Calu3 (cell line): ENCODE results near the gene TUBGCP2. TPM values are rescaled to one million over a fixed set of nuclear protein-coding genes. Genes with fewer than 3 reads are reported as not detected.

ENCODE experiments used
- BruUV-seq: library from RNA; stranded (reverse); fragments of 400-500 nt; replicated peaks from 2 replicates; lab custom pipeline; 2021; lab: Mats Ljungman, UMichigan
- CTCF ChIA-PET: fragments of 300-600 bp; sonication (Branson Sonifier 250); formaldehyde crosslinking; loops from one replicate; lab custom pipeline; 2022; ENCODE audit warnings: antibody characterized with exemption; lab: Charles Lee
- DNase-seq: peaks from one replicate; pipeline ENCODE4 v3.0.0; 2022
- H3K27ac Mint-ChIP-seq: one replicate; pipeline ENCODE4 v1.8.0; 2022; ENCODE audit warnings: mixed read lengths; ENCODE audit not compliant: unreplicated experiment
- H3K27me3 Mint-ChIP-seq: one replicate; pipeline ENCODE4 v1.8.0; 2022; ENCODE audit warnings: mixed read lengths; ENCODE audit not compliant: unreplicated experiment
- H3K36me3 Mint-ChIP-seq: one replicate; pipeline ENCODE4 v1.8.0; 2022; ENCODE audit warnings: mild to moderate bottlenecking, moderate library complexity, mixed read lengths; ENCODE audit not compliant: insufficient read depth, unreplicated experiment
- H3K4me1 Mint-ChIP-seq: one replicate; pipeline ENCODE4 v1.8.0; 2022; ENCODE audit warnings: mild to moderate bottlenecking, low read depth, mixed read lengths; ENCODE audit not compliant: unreplicated experiment
- H3K4me3 Mint-ChIP-seq: one replicate; pipeline ENCODE4 v1.8.0; 2022; ENCODE audit warnings: mild to moderate bottlenecking, low read depth, moderate library complexity, mixed read lengths; ENCODE audit not compliant: unreplicated experiment
- H3K9me3 Mint-ChIP-seq: one replicate; pipeline ENCODE4 v1.8.0; 2022; ENCODE audit warnings: low read depth, mixed read lengths; ENCODE audit not compliant: unreplicated experiment
- intact Hi-C: fragments of 100-400 bp; cut with micrococcal nuclease; formaldehyde crosslinking; loops from one replicate; pipeline ENCODE4 v1.10.0; 2022; ENCODE audit not compliant: unreplicated experiment
- total RNA-seq: library from RNA; stranded (reverse); gene quantifications from 2 replicates; pipeline ENCODE4 v1.2.3, GENCODE V29; 2022
- TF ChIP-seq, protein P1 (sequence below): fragments of 200-600 bp; IDR thresholded peaks from one replicate; pipeline ENCODE4 v1.8.0; 2022; ENCODE audit warnings: antibody characterized with exemption; ENCODE audit not compliant: unreplicated experiment

TUBGCP2 gene
- total RNA-seq, 1 experiment from 2014 or later, result 47.2 TPM

DNA sequence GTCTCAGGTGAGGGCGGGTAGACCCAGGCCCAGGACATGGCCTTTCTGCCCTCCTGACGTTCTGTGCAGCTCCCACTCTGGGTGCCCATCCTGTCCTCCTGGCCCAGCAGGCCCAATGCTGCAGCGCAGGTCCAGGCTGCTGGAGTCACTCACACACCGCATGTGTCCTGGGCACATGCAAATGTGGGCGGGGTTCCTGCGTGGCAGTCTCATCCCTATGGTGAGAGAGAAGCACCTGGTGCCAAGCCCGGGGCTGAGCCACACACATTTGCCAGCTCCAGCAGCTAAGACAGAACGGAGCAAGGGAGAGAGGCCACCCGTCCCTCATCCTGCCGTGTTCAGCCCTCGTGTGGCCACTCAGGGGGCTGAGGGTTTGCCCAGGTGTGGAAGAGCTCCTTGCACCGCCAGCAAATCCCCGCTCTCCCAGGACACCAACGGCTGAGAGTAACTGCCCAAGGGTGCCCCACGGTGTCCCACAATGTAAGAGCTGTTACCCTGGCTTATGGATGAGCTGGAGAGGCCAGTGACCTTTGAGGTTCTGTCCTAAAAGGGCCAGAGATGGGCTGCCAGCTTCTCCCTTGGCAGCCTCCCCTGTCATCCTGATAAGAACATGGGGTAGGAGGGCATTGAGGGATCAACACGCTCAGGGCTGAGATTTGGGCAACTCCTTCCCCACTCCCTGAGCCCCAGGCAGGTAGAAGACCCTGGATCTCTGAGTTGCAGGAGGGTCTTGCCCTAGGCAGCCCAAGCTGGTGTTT lies 44.7 kb upstream of the TUBGCP2 start:
- H3K36me3 Mint-ChIP-seq, result no peaks in the 10 kb centered on the region
- no peaks in the 10 kb centered on the region for H3K9me3 Mint-ChIP-seq
- no TSS peak for BruUV-seq
- CTCF ChIA-PET, result no interaction called here
- H3K4me1 Mint-ChIP-seq, result no peaks in the 10 kb centered on the region
- TF ChIP-seq, protein P1, sequence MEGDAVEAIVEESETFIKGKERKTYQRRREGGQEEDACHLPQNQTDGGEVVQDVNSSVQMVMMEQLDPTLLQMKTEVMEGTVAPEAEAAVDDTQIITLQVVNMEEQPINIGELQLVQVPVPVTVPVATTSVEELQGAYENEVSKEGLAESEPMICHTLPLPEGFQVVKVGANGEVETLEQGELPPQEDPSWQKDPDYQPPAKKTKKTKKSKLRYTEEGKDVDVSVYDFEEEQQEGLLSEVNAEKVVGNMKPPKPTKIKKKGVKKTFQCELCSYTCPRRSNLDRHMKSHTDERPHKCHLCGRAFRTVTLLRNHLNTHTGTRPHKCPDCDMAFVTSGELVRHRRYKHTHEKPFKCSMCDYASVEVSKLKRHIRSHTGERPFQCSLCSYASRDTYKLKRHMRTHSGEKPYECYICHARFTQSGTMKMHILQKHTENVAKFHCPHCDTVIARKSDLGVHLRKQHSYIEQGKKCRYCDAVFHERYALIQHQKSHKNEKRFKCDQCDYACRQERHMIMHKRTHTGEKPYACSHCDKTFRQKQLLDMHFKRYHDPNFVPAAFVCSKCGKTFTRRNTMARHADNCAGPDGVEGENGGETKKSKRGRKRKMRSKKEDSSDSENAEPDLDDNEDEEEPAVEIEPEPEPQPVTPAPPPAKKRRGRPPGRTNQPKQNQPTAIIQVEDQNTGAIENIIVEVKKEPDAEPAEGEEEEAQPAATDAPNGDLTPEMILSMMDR, result no peak
- intact Hi-C loops, result no loop called here
- no peak overlapping the region for H3K27ac Mint-ChIP-seq
- no peaks in the 10 kb centered on the region for H3K27me3 Mint-ChIP-seq
- no peak for DNase-seq
- H3K4me3 Mint-ChIP-seq, result no peak overlapping the region

DNA sequence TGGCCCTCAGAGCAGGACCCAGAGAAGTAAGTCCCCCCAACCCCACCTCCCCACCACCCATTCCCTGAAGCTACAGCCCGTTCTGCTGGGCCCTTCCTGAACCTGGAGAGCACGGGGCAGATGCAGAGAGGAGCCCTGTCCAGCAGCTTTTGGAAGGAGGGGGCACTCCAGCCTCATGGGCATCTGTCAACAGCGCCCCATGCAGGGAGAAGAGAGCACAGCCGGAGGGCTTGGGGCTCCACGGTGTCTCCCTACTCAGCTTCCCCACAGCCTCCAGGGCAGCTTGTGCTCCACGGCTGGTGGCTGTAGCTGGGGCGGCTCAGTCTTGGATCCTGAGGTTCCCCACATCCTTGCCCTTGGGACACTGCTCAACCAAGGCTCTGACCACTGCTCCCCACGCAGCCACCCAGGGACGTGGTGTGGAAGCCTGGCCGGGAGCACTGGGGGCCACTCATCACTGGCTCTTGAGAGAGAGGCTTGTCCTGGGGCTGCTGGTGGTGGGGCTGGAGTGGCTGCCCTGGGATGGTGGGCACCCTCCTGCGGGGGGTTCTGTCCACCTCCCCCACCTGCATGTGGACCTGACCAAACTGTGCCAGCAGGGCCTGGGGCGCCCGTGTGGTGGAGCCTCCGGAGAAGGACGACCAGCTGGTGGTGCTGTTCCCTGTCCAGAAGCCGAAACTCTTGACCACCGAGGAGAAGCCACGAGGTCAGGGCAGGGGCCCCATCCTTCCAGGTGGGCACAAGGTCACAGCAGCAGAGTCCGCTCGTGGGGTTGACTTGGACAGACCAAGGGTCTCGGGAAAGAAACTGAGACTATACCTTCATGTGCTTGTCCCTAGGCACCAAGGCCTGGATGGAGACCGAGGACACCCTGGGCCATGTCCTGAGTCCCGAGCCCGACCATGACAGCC lies 43.0 kb upstream of the TUBGCP2 start:
- H3K4me1 Mint-ChIP-seq, result no peaks in the 10 kb centered on the region
- no peak for DNase-seq
- TF ChIP-seq, protein P1, result no peak
- no peaks in the 10 kb centered on the region for H3K36me3 Mint-ChIP-seq
- no peaks in the 10 kb centered on the region for H3K9me3 Mint-ChIP-seq
- intact Hi-C loops, result no loop called here
- CTCF ChIA-PET, result no interaction called here
- BruUV-seq, result no TSS peak
- H3K4me3 Mint-ChIP-seq, result no peak overlapping the region
- no peak overlapping the region for H3K27ac Mint-ChIP-seq
- no peaks in the 10 kb centered on the region for H3K27me3 Mint-ChIP-seq

DNA sequence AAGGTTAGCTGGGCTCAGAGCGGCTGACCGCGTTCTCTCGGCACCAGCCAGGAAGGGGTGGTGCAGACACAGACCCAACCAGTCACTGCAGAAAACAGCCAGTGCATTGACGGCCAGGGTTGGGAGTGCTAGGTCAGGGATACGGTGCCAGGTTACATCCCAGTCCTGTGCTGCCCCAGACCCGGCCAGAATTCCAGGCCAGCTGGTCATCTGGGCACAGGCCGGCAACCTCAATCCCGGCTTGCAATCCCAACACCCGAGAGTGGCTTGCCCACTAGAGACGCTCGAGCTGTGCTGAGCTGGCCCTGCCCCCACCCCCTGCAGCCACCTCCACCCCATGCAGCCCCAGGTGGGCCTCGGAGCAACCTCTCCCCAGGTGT lies 42.3 kb upstream of the TUBGCP2 start:
- intact Hi-C loops, result no loop called here
- TF ChIP-seq, protein P1, result no peak
- H3K27me3 Mint-ChIP-seq, result no peaks in the 10 kb centered on the region

DNA sequence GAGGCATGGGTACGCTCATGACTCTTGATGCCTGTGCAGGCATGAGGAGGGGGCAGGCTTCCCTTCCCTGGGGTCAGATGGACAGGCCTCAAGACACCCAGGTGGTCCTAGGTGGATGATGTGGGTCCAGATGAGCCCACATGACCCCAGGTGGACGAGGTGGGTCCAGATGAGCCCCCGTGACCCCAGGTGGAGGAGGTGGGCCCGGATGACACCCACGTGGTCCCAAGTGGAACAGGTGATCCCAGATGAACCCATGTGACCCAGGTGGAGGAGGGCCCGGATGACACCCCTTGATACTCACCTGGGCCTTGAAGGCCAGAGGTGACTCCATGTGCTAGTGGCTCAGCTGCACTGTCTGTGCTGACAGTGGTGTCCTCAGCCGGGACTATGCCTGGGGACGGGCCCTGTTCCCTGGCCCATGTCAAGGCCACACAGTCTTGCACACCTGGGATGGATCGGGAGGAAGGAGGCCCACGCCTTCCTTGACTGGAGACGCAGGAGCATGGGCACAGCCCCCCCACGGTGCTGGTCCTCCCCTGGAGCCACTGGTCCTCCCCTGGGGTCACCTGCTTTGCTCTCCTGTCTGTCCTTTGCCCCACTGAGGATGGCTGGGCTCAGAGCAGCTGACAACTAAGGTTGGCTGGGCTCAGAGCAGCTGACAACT lies 41.7 kb upstream of the TUBGCP2 start:
- Mint-ChIP-seq H3K4me3 (no peak overlapping the region), H3K36me3 (peaks cover 2% of the 10 kb centered on the region)
- TF ChIP-seq, protein P1, result no peak

More for the DNA sequence above, 42.3 kb upstream of the TUBGCP2 start:
- BruUV-seq, result no TSS peak
- no peak for DNase-seq
- H3K9me3 Mint-ChIP-seq, result no peaks in the 10 kb centered on the region
- H3K36me3 Mint-ChIP-seq, result no peaks in the 10 kb centered on the region
- no peak overlapping the region for H3K4me3 Mint-ChIP-seq
- CTCF ChIA-PET, result no interaction called here
- H3K27ac Mint-ChIP-seq, result no peak overlapping the region
- H3K4me1 Mint-ChIP-seq, result no peaks in the 10 kb centered on the region

More for the DNA sequence above, 41.7 kb upstream of the TUBGCP2 start:
- Mint-ChIP-seq H3K9me3 (no peaks in the 10 kb centered on the region), H3K4me1 (no peaks in the 10 kb centered on the region), H3K27ac (no peak overlapping the region), H3K27me3 (no peaks in the 10 kb centered on the region)
- intact Hi-C loops, result no loop called here
- no peak for DNase-seq
- BruUV-seq, result no TSS peak
- CTCF ChIA-PET, result no interaction called here
